Kidney epithelial cell (primary cell): Measurements from ENCODE around the gene ARHGEF26. TPM values are rescaled to one million over a fixed set of nuclear protein-coding genes. Genes with fewer than 3 reads are reported as not detected.

ENCODE experiments used
- DNase-seq: peaks from one replicate; pipeline ENCODE4 v3.0.0-alpha.2; 2010; ENCODE audit warnings: low read depth
- H3K27me3 ChIP-seq: 2 replicates; pipeline ENCODE4 v1.6.0; 2011; ENCODE audit warnings: low read length; ENCODE audit not compliant: control insufficient read depth, insufficient read depth
- H3K36me3 ChIP-seq: 2 replicates; pipeline ENCODE4 v1.5.1; 2011; ENCODE audit warnings: low read length; ENCODE audit not compliant: control insufficient read depth, insufficient read depth
- H3K4me3 ChIP-seq: 2 replicates; pipeline ENCODE4 v1.5.1; 2011; ENCODE audit warnings: low read depth, mild to moderate bottlenecking, control low read depth, low read length
- CTCF ChIP-seq: IDR thresholded peaks from 2 replicates; pipeline ENCODE4 v1.5.1; 2011; ENCODE audit warnings: mild to moderate bottlenecking, moderate library complexity, low read length, control low read depth, inconsistent platforms; ENCODE audit not compliant: insufficient read depth, poor library complexity, severe bottlenecking
- total RNA-seq: library from RNA; depleted of rRNA; stranded (reverse); fragments of >200 nt; gene quantifications from 2 replicates; pipeline ENCODE4 v1.2.3, GENCODE V29; 2015

ARHGEF26 gene
- total RNA-seq, 1 donor from 2014 or later = 1.4 TPM

DNA sequence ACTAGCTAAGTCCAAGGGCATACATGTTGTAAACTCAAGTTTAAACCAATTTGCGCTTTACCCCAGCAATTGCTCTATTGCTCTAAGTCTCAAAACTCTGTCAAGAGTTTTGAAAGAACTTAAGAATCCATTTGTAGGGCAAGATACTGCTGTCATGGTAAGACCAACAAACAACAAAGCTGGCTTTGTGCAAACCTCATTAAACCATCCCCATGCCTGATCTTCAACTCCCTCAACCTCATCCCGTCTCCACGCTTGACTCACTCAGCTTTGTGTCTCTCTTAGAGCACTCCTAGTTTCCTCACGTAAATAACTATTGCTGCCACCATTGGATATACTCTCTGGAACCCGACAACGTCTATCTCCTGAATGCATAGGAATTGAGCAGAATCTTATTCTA is 20.6 kb upstream of the ARHGEF26 start:
- no peak overlapping the region for H3K4me3 ChIP-seq
- no peaks in the 10 kb centered on the region for H3K36me3 ChIP-seq
- H3K27me3 ChIP-seq = no peaks in the 10 kb centered on the region
- no peak for TF ChIP-seq CTCF
- no peak for DNase-seq

GRCh38 chr3:154101250-154101649 is 19.9 kb upstream of the ARHGEF26 start:
- Histone ChIP-seq H3K4me3 (no peak overlapping the region), H3K36me3 (no peaks in the 10 kb centered on the region), H3K27me3 (no peaks in the 10 kb centered on the region)
- no peak for DNase-seq
- TF ChIP-seq CTCF = no peak

- H3K27me3 ChIP-seq = no peaks in the 10 kb centered on the region
- no peak for DNase-seq
Observed at GRCh38 chr3:154102225-154102624, 19.0 kb upstream of the ARHGEF26 start.

DNA sequence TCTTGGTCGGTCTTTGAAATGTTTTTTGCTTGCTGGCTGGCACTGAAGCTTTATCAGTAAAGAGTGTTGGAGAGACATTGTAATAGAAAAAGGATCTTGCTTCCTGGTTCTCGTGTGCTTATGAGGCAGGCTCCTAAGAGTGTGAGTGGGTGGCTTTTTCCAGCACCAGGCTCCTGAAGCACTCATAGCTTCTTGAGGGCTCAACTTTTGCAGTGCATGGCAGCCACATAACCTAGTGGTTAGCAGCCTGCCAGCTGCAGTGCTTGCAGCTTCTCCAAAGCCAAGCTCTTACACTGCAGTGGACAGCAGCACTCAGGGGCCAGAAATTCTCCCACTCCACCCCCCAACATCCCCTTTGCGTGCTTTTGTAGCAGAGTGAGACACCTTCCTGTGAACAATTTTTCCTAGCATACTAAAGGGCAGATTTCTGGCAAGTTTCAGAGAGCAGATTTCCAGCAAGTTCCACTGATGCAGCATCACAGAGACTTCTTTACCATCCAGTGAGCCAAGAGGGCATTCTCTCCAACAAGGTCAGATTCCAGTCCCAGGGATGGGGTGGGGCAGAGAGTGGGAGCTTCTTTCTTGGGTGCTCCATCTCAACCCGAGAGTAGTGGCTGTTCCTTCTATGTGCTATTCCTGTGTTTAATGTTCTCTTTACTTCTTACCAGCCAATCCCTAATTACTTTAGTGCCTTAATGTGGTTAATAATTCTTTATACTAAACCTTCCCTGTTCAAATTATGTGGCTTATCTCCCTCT is 15.8 kb upstream of the ARHGEF26 start:
- no peak for TF ChIP-seq CTCF
- DNase-seq = no peak
- no peak overlapping the region for H3K4me3 ChIP-seq
- H3K27me3 ChIP-seq = no peaks in the 10 kb centered on the region
- no peaks in the 10 kb centered on the region for H3K36me3 ChIP-seq

More at GRCh38 chr3:154102225-154102624, 19.0 kb upstream of the ARHGEF26 start:
- no peak overlapping the region for H3K4me3 ChIP-seq
- no peaks in the 10 kb centered on the region for H3K36me3 ChIP-seq
- TF ChIP-seq CTCF = no peak

- no peaks in the 10 kb centered on the region for H3K27me3 ChIP-seq
- no peaks in the 10 kb centered on the region for H3K36me3 ChIP-seq
- DNase-seq = no peak
- no peak for TF ChIP-seq CTCF
- no peak overlapping the region for H3K4me3 ChIP-seq
Observed at GRCh38 chr3:154111365-154111935, 9.7 kb upstream of the ARHGEF26 start.

GRCh38 chr3:154112146-154112852 is 8.9 kb upstream of the ARHGEF26 start:
- DNase-seq = no peak
- H3K27me3 ChIP-seq = no peaks in the 10 kb centered on the region
- H3K36me3 ChIP-seq = no peaks in the 10 kb centered on the region
- no peak for TF ChIP-seq CTCF
- H3K4me3 ChIP-seq = no peak overlapping the region
